ENCODE results near the gene FAM221B.

Gene FAM221B

DNA sequence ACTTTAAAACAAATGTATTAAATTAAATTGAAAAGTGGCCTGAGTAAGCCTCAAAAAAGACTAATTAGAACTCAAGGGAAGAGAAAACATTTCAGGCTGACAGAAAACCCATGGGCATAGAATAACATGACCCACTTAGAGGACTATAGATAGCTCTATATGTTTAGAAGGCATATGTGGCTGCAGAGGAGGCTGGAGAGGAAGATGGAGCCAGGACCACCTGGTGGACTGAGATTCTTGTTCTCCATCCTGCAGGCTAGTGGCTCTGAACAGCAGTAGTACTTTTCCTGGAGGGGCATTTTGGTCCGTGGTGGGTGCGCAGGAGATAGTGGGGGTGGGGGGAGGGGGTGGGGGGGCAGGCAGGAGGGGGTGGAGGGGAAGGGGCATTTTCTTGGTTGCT lies 47.5 kb downstream of the FAM221B start:
- TF ChIP-seq GATA1 (IDR thresholded peaks at IDR 0.05; ENCODE audit: low read depth, low read length) (no peak), POLR2A (IDR thresholded peaks at IDR 0.05; ENCODE audit: low read length) (no peak)
- DNase-seq, result no peak

DNA sequence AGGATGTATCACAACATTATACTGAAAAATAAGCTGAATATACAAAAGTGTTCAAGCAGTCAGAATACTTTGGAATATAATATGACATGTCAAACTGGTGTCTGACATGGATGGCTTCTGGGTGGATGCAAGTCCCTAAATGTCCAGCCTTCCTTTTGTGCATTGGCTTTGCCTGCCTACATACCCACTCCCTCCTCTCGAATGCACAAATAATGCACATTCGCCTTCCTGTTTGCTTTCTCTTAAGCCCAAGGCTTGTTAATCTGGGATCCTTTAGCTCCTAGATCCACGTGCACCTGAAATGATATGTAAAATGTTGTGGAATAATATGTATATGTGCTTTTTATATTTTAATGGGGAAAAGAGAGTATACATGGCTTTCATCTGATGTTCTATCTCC lies 50.0 kb downstream of the FAM221B start:
- TF ChIP-seq POLR2A (IDR thresholded peaks at IDR 0.05; ENCODE audit: low read length) (no peak), GATA1 (IDR thresholded peaks at IDR 0.05; ENCODE audit: low read depth, low read length) (no peak)
- no peak for DNase-seq

DNA sequence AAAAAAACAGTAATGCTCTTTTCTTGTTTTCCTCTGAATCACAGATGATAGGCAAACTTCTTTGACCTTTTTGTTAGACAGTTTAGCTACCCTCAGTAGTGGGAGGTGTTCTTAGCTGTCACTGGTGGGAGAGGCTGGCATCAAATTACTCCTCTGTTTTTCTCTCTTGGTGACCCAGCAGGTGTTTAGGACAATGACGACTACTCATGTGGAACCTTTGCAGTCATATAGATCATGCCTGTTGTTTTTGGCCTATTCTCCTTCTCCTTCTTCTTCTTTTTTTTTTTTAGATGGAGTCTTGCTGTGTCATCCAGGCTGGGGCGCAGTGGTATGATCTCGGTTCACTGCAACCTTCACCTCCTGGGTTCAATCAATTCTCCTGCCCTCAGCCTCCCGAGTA lies 52.5 kb downstream of the FAM221B start:
- no peak for TF ChIP-seq POLR2A (IDR thresholded peaks at IDR 0.05; ENCODE audit: low read length)
- no peak for TF ChIP-seq GATA1 (IDR thresholded peaks at IDR 0.05; ENCODE audit: low read depth, low read length)
- no peak for DNase-seq

DNA sequence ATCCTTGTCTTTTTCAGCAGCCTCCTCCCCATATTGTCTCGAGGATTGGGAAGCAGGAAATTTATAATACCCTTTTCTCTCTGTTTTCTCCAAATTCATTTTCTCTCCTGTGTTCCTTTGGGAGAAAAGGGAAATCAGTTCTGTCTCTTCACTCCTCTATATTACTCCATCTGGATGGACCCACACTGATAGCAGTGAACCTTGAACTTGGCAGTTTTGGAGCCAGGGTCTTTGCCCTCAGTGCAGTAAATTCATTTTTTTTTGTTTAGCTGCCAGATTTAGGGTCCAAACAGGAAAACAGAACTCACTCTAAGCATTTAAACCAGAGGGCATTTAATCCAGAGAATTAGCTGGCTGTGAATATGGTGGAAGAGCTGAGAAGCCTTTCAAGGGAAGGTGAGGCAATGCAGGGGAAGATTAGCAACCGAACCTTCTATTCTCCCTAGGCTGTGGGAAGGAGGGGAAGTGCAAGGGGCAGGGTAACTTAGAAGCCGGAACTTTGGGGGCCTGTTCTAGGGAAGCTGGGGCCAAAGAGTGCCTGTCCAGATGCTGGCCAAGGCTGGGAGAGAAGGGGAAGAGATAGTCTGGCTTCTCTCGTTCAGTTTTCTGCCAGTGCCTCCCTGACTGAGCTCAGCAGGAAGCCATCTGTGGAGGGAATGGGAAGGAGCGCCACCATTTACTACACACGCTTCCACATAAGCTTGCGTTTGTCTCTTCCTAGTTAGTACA lies 53.5 kb downstream of the FAM221B start:
- TF ChIP-seq GATA1 (IDR thresholded peaks at IDR 0.05; ENCODE audit: low read depth, low read length) (no peak), POLR2A (IDR thresholded peaks at IDR 0.05; ENCODE audit: low read length) (no peak)
- no peak for DNase-seq

DNA sequence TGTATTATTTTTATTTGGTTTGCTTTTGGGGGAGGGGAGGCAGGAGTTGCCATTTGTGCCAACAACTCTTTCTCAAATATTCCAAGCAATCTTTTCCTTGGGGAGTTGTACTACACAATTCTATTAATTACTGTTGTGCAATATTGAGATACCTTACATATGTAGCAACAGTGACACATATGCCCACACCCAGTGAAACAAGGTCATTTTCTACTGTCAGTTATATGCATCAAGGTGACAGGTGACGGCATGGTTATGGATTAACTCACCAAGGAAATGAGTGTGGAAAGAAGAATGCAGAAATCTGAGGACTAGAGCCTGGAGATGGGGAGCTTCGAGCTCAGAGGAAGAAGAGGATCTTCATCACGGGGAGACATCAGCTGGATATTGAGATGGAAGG lies 56.6 kb downstream of the FAM221B start:
- no peak for DNase-seq
- TF ChIP-seq POLR2A (IDR thresholded peaks at IDR 0.05; ENCODE audit: low read length) (no peak), GATA1 (IDR thresholded peaks at IDR 0.05; ENCODE audit: low read depth, low read length) (no peak)

DNA sequence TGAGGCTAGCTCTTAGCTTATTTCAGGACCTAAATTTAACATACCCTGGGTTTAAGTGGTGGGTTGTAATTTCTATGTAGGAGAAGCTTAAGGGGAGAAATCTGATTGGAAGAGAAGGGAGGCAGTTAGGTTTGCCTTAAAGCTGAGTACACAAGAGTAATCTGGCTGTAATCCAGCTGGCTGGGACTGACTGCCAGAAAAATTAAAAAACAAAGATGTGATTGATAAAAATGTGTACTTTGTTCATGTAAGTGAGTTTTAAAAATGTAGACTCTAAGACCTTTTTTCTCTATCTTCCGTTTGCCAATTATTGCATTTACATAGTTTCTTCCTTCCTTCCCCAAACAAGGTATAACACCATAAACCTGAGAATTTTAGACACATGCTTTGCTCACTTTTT lies 57.0 kb downstream of the FAM221B start:
- peak; percentile 27 to 50 for DNase-seq
- TF ChIP-seq POLR2A (IDR thresholded peaks at IDR 0.05; ENCODE audit: low read length), result no peak
- TF ChIP-seq GATA1 (IDR thresholded peaks at IDR 0.05; ENCODE audit: low read depth, low read length), result no peak

DNA sequence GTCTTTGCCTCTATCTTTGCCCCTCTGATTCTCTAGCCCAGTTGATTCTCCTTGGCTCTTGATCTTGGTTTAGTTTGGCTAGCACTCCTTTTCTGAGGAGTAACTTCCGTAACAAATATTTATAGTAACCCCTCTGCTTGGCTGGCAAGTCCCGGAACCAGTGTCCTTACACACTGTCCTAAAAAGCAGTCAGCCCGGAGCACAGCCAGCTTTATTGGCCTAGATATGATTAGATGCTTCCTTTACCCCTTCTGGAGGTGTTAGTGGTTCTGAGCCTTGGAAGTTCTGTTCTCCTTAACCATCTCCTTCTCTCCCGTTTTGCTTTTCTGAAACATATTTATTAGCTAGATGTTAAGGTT lies 57.5 kb downstream of the FAM221B start:
- DNase-seq, result no peak
- TF ChIP-seq POLR2A (IDR thresholded peaks at IDR 0.05; ENCODE audit: low read length) (no peak), GATA1 (IDR thresholded peaks at IDR 0.05; ENCODE audit: low read depth, low read length) (no peak)

DNA sequence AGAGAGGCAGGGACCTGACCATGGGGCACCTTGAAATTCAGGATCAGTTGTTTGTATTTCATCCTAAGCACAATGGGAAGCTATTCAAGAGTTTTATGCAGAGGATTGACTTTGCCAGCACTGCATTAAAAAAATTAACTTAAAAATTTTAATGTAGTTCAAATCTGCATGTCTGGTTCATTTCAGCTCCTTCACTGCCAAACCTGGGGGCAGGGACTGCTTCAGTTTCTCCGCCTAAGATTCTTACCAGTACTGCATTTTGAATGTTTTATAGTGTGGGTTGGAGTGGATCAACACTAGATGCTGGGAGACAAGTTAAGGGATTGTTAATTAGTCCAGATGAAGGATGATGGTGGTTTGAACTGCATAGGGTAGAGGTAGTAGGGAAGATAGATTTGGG lies 58.8 kb downstream of the FAM221B start:
- no peak for DNase-seq
- no peak for TF ChIP-seq GATA1 (IDR thresholded peaks at IDR 0.05; ENCODE audit: low read depth, low read length)
- TF ChIP-seq POLR2A (IDR thresholded peaks at IDR 0.05; ENCODE audit: low read length), result no peak

DNA sequence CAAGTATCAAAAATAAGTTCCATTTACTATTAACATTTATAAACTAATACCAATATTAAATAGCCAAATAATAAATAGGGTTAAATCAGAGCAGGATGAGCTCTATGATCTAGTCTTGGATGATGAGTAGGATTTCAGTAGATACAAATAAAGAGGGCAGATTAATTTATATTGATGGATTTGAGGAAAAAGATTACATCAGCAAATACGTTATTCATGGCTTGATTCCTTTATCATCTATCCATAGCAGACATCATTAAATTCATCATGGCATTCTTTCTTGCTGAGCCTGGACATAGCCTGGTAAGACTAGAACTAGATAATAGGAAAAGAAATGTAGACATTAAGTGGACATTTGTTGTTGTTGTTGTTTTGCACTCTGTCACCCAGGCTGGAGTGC lies 61.1 kb downstream of the FAM221B start:
- TF ChIP-seq POLR2A (IDR thresholded peaks at IDR 0.05; ENCODE audit: low read length), result no peak
- TF ChIP-seq GATA1 (IDR thresholded peaks at IDR 0.05; ENCODE audit: low read depth, low read length), result no peak

DNA sequence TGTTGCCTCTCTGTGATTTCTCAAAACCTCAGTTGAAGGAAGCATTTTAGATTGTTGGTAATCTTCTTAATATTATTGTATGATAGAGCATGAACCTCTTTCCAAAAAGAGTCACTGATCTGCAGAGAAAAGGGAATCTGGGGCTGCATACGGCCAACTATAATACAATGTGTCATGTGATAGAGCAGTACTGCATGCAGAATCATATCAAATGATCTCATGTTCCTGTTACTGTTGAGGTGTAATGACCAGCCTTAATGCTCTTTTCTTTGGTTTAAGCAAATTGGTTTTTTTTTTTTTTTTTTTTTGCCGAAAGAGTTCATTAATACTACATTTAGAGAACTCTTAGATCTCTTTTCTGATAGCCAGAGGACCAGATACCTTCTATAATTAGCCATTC lies 61.5 kb downstream of the FAM221B start:
- TF ChIP-seq POLR2A (IDR thresholded peaks at IDR 0.05; ENCODE audit: low read length), result no peak
- TF ChIP-seq GATA1 (IDR thresholded peaks at IDR 0.05; ENCODE audit: low read depth, low read length), result no peak
- no peak for DNase-seq

More for the DNA sequence above, 61.1 kb downstream of the FAM221B start:
- no peak for DNase-seq

Data from erythroblast (primary cell).